A673 (cell line): Measurements from ENCODE around the gene SLX4IP. TPM values are rescaled to one million over a fixed set of nuclear protein-coding genes. Genes with fewer than 3 reads are reported as not detected.

Experiments used
- BruUV-seq: library from RNA; stranded (reverse); fragments of 400-500 nt; replicated peaks from 2 replicates; lab custom pipeline; 2021; lab: Mats Ljungman, UMichigan
- CTCF ChIA-PET: fragments of 300-600 bp; sonication (Branson Sonifier 250); formaldehyde crosslinking; loops from one replicate; lab custom pipeline; 2022; ENCODE audit warnings: antibody characterized with exemption; lab: Charles Lee
- POLR2A ChIA-PET: fragments of 300-600 bp; sonication (Branson Sonifier 250); formaldehyde crosslinking; loops from one replicate; lab custom pipeline; 2022; ENCODE audit warnings: antibody characterized with exemption; ENCODE audit not compliant: low non-redundant PET; lab: Charles Lee
- DNase-seq: peaks from one replicate; pipeline ENCODE4 v3.0.0-alpha.2; 2015; ENCODE audit warnings: low spot score
- H3K27ac ChIP-seq: fragments of 200-600 bp; sonication (generic); 2 replicates; pipeline ENCODE4 v1.5.1; 2016; ENCODE audit warnings: mixed run types, low read depth, mild to moderate bottlenecking, mixed read lengths, antibody characterized with exemption, low read length; ENCODE audit not compliant: poor library complexity, severe bottlenecking
- H3K27me3 ChIP-seq: fragments of 200-600 bp; sonication (generic); replicated peaks from 2 replicates; pipeline ENCODE4 v1.6.1; 2017; ENCODE audit warnings: mixed run types, low read depth, mild to moderate bottlenecking, mixed read lengths, antibody characterized with exemption, low read length; ENCODE audit not compliant: insufficient read depth, poor library complexity
- H3K36me3 ChIP-seq: fragments of 200-600 bp; sonication (generic); 2 replicates; pipeline ENCODE4 v1.6.1; 2016; ENCODE audit warnings: mixed run types, mild to moderate bottlenecking, mixed read lengths, antibody characterized with exemption, low read length; ENCODE audit not compliant: insufficient read depth, poor library complexity, severe bottlenecking
- H3K4me1 ChIP-seq: fragments of 200-600 bp; sonication (generic); 2 replicates; pipeline ENCODE4 v1.6.1; 2017; ENCODE audit warnings: mixed run types, mild to moderate bottlenecking, mixed read lengths, antibody characterized with exemption, low read length; ENCODE audit not compliant: insufficient read depth, poor library complexity, severe bottlenecking
- H3K4me3 ChIP-seq: fragments of 200-600 bp; sonication (generic); 2 replicates; pipeline ENCODE4 v1.5.1; 2016; ENCODE audit warnings: low read depth, mixed run types, mild to moderate bottlenecking, mixed read lengths, low read length; ENCODE audit not compliant: poor library complexity, severe bottlenecking
- H3K9me3 ChIP-seq: fragments of 200-600 bp; sonication (generic); 2 replicates; pipeline ENCODE4 v1.6.1; 2016; ENCODE audit warnings: mixed run types, low read depth, mild to moderate bottlenecking, mixed read lengths, antibody characterized with exemption, low read length; ENCODE audit not compliant: poor library complexity, severe bottlenecking
- CTCF ChIP-seq: fragments of 300-800, 200-600 bp; sonication (generic); conservative IDR thresholded peaks from 2 replicates; pipeline ENCODE4 v1.5.1; 2017; ENCODE audit warnings: low read depth, mild to moderate bottlenecking, antibody characterized with exemption, low read length, moderate library complexity, mixed read lengths
- EZH2 ChIP-seq: fragments of 200-600 bp; sonication (generic); IDR thresholded peaks from 2 replicates; pipeline ENCODE4 v1.6.1; 2017; ENCODE audit warnings: borderline replicate concordance, low read depth, mild to moderate bottlenecking, mixed read lengths, antibody characterized with exemption, low read length; ENCODE audit not compliant: poor library complexity, severe bottlenecking
- intact Hi-C: fragments of 100-400 bp; cut with micrococcal nuclease; formaldehyde crosslinking; loops from one replicate; pipeline ENCODE4 v1.10.0; 2022; ENCODE audit not compliant: unreplicated experiment
- total RNA-seq: library from RNA; stranded (reverse); gene quantifications from 2 replicates; pipeline ENCODE4 v1.2.3, GENCODE V29; 2021

SLX4IP gene
- total RNA-seq, 1 experiment from 2014 or later: 9.8 TPM

- H3K4me1 ChIP-seq: peaks cover 56% of the 10 kb centered on the region
- H3K4me3 ChIP-seq: no peak overlapping the region
- intact Hi-C loops: loop anchor here (5.0 kb wide), 1 partner anchor 185 kb away; no protein-coding TSS in a partner anchor
- ChIA-PET CTCF (no interaction called here), POLR2A (no interaction called here)
- H3K27me3 ChIP-seq: no peaks in the 10 kb centered on the region
- TF ChIP-seq CTCF (no peak), EZH2 (no peak)
- no peaks in the 10 kb centered on the region for H3K9me3 ChIP-seq
- no TSS peak for BruUV-seq
- H3K27ac ChIP-seq: peak overlapping the region; percentile 48
- DNase-seq: no peak
- H3K36me3 ChIP-seq: peaks cover 63% of the 10 kb centered on the region
Observed at GRCh38 chr20:10652660-10653261, 217.7 kb downstream of the SLX4IP start.

- Histone ChIP-seq H3K27ac (no peak overlapping the region), H3K27me3 (no peaks in the 10 kb centered on the region), H3K4me3 (no peak overlapping the region), H3K4me1 (peaks cover 56% of the 10 kb centered on the region), H3K9me3 (no peaks in the 10 kb centered on the region), H3K36me3 (peaks cover 63% of the 10 kb centered on the region)
- no peak for DNase-seq
- no peak for TF ChIP-seq EZH2
- no peak for TF ChIP-seq CTCF
- BruUV-seq: no TSS peak
- intact Hi-C loops: loop anchor here (5.0 kb wide), 1 partner anchor 186 kb away; no protein-coding TSS in a partner anchor
- CTCF ChIA-PET: no interaction called here
- POLR2A ChIA-PET: no interaction called here
Observed at GRCh38 chr20:10653599-10654249, 218.6 kb downstream of the SLX4IP start.

- H3K36me3 ChIP-seq: peaks cover 63% of the 10 kb centered on the region
- no TSS peak for BruUV-seq
- no peak overlapping the region for H3K4me3 ChIP-seq
- TF ChIP-seq EZH2 (no peak), CTCF (no peak)
- CTCF ChIA-PET: no interaction called here
- H3K9me3 ChIP-seq: no peaks in the 10 kb centered on the region
- intact Hi-C loops: loop anchor here (5.0 kb wide), 1 partner anchor 187 kb away; no protein-coding TSS in a partner anchor
- H3K27me3 ChIP-seq: no peaks in the 10 kb centered on the region
- POLR2A ChIA-PET: no interaction called here
- DNase-seq: no peak
- peaks cover 51% of the 10 kb centered on the region for H3K4me1 ChIP-seq
- H3K27ac ChIP-seq: no peak overlapping the region
Observed at GRCh38 chr20:10654250-10654610, 219.1 kb downstream of the SLX4IP start.
